Activated CD4-positive, alpha-beta memory T cell treated with anti-CD3 and anti-CD28 coated beads for 36 hours (primary cell): Measurements from ENCODE around the gene CPLX3. TPM values are rescaled to one million over a fixed set of nuclear protein-coding genes. Genes with fewer than 3 reads are reported as not detected.
A peak's percentile ranks its signal among the peaks of the same experiment; 100 is the strongest.

Experiments
- CTCF ChIA-PET: fragments of 350-600 bp; sonication (Branson Sonifier 250); formaldehyde crosslinking; loops from one replicate; lab custom pipeline; 2021; ENCODE audit warnings: antibody characterized with exemption, inconsistent platforms; lab: Charles Lee
- POLR2A ChIA-PET: fragments of 350-600 bp; sonication (Branson Sonifier 250); formaldehyde crosslinking; loops from one replicate; lab custom pipeline; 2021; ENCODE audit warnings: antibody characterized with exemption; lab: Charles Lee
- DNase-seq: peaks from one replicate; pipeline ENCODE4 v3.0.0-alpha.2; 2020
- H3K27ac Mint-ChIP-seq: one replicate; pipeline ENCODE4 v1.8.0; 2021; ENCODE audit warnings: mixed read lengths
- H3K27me3 Mint-ChIP-seq: one replicate; pipeline ENCODE4 v1.8.0; 2021; ENCODE audit warnings: mixed read lengths
- H3K36me3 Mint-ChIP-seq: one replicate; pipeline ENCODE4 v1.8.0; 2021; ENCODE audit warnings: mixed read lengths
- H3K4me1 Mint-ChIP-seq: one replicate; pipeline ENCODE4 v1.8.0; 2021; ENCODE audit warnings: low read depth, mixed read lengths
- H3K4me3 Mint-ChIP-seq: one replicate; pipeline ENCODE4 v1.8.0; 2021; ENCODE audit warnings: mild to moderate bottlenecking, mixed read lengths
- H3K9me3 Mint-ChIP-seq: one replicate; pipeline ENCODE4 v1.8.0; 2021; ENCODE audit warnings: mixed read lengths
- intact Hi-C: fragments of 100-400 bp; cut with micrococcal nuclease; formaldehyde crosslinking; loops from one replicate; pipeline ENCODE4 v1.15.1; 2023
- total RNA-seq, 2 experiments: library from RNA; stranded (reverse); gene quantifications; one replicate each; pipeline ENCODE4 v1.2.3, GENCODE V29; 2021

The CPLX3 gene
- total RNA-seq, 2 experiments from 2014 or later: not detected

DNA sequence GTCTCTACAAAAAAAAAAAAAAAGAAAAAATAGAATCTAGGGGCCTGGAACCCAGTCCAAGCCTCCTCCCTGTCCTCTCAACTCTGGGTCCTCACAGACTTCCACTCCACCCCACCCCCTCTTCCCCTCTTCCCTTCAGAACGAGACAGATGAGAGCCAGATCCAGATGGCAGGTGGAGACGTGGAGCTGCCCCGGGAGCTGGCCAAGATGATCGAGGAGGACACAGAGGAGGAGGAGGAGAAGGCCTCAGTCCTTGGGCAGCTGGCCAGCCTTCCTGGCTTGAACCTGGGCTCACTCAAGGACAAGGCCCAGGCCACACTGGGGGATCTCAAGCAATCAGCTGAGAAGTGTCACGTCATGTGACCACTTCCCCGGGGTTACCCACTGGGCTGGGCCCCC, 3.6 kb downstream of the CPLX3 start:
- intact Hi-C loops: no loop called here
- no peaks in the 10 kb centered on the region for H3K9me3 Mint-ChIP-seq
- H3K27me3 Mint-ChIP-seq: peaks cover 17% of the 10 kb centered on the region
- H3K27ac Mint-ChIP-seq: no peak overlapping the region
- DNase-seq: no peak
- ChIA-PET CTCF (interaction anchor here (1.1 to 6.1 kb wide), 5 partner anchors 12 to 196 kb away, joined by 3 to 44 read pairs (median 7); partner anchors contain the start of gene ULK3), POLR2A (interaction anchor here (0.5 kb wide), 1 partner anchor 21 kb away, joined by 3 read pairs; no protein-coding TSS in a partner anchor)
- H3K4me3 Mint-ChIP-seq: no peak overlapping the region
- H3K4me1 Mint-ChIP-seq: peaks cover 14% of the 10 kb centered on the region
- no peaks in the 10 kb centered on the region for H3K36me3 Mint-ChIP-seq

DNA sequence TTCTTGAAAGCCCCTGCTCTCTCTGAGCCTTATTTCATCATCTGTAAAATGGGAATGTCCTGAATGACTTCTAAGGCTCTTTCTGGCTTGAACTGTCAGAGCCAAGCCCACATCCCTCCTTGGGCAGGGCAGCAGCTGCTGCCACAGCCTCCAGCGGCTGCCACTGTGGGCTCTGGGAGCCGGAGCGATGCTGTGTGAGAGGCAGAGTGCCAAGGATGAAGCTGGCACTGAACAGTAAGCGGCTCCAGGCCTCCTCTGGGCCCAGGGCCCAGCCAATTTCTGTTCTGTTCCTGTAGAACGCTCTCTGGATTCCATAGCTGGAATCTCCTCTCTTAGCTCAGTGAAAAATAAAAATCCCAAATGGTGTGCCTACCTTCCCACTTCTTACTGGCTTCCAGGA, 4.4 kb downstream of the CPLX3 start:
- intact Hi-C loops: no loop called here
- POLR2A ChIA-PET: no interaction called here
- CTCF ChIA-PET: interaction anchor here (0.6 to 6.1 kb wide), 6 partner anchors 10 to 70 kb away, joined by 3 to 44 read pairs (median 3); no protein-coding TSS in a partner anchor
- H3K4me3 Mint-ChIP-seq: no peak overlapping the region
- no peak for DNase-seq
- no peak overlapping the region for H3K27ac Mint-ChIP-seq
- H3K36me3 Mint-ChIP-seq: peaks cover 2% of the 10 kb centered on the region
- peaks cover 17% of the 10 kb centered on the region for H3K27me3 Mint-ChIP-seq
- no peaks in the 10 kb centered on the region for H3K9me3 Mint-ChIP-seq
- peaks cover 14% of the 10 kb centered on the region for H3K4me1 Mint-ChIP-seq

DNA sequence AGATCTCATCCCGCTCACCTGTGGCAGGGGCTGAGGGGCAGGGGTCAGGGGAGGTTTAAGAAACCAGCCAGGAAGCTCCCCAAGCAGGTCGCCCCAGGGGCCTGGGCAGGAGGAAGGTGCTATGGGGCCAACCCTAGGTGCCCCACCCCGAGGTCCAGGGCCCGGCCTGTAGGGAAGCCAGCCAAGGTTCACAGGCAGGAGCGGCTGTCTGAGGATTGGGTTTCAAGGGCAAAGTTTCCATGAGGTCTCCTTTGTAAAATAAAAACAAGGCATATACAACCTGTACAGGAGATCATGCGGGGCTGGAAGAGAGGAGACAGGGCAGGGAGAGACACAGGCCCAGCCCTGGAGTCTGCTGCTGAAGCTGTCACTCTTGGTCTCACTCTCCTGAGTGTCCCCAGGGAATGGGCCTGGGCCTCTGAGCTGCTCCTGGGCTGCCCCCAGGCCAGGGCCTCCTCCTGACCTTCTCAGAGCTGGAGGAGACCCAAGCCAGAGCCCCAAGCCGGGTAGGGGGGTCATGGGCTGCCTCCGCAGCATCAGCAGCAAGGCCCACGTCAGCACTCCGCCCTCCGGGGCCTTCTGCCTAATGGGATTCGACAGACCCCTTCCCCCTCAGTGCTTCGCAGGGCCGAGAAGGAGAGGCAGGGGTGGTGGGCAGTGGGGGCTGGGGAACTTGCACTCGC, 5.5 kb downstream of the CPLX3 start:
- Mint-ChIP-seq H3K27me3 (peaks cover 13% of the 10 kb centered on the region), H3K27ac (no peak overlapping the region), H3K36me3 (peaks cover 2% of the 10 kb centered on the region), H3K9me3 (no peaks in the 10 kb centered on the region), H3K4me3 (no peak overlapping the region), H3K4me1 (peaks cover 13% of the 10 kb centered on the region)
- ChIA-PET CTCF (interaction anchor here (0.6 to 6.1 kb wide), 4 partner anchors 11 to 69 kb away, joined by 3 to 44 read pairs (median 6); no protein-coding TSS in a partner anchor), POLR2A (interaction anchor here (0.5 kb wide), 1 partner anchor 39 kb away, joined by 4 read pairs; no protein-coding TSS in a partner anchor)
- intact Hi-C loops: no loop called here
- DNase-seq: no peak

DNA sequence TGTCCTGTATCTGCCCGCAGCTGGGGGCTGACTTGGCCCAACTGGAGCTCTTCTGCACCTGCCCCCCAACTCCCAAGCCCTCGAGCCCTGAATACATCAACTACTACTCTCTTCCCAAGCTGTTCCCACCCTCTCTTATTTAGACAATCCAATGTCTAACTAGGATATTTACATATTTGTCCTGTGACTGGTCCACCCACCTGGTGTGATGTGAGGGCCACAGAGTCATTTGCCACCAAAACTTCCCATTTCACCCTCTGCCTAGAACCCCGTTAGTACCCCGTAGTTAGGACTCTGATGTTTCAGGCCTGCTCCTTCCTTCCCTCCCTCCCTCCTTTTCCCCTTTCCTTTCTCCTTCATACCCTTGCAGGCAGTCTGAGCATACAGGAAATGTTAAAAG, 6.4 kb downstream of the CPLX3 start:
- Mint-ChIP-seq H3K4me1 (peaks cover 11% of the 10 kb centered on the region), H3K36me3 (peaks cover 5% of the 10 kb centered on the region), H3K27me3 (peaks cover 6% of the 10 kb centered on the region), H3K27ac (no peak overlapping the region), H3K4me3 (no peak overlapping the region), H3K9me3 (no peaks in the 10 kb centered on the region)
- ChIA-PET POLR2A (no interaction called here), CTCF (interaction anchor here (1.0 to 6.1 kb wide), 5 partner anchors 33 to 69 kb away, joined by 3 to 44 read pairs (median 5); no protein-coding TSS in a partner anchor)
- DNase-seq: no peak
- intact Hi-C loops: no loop called here

DNA sequence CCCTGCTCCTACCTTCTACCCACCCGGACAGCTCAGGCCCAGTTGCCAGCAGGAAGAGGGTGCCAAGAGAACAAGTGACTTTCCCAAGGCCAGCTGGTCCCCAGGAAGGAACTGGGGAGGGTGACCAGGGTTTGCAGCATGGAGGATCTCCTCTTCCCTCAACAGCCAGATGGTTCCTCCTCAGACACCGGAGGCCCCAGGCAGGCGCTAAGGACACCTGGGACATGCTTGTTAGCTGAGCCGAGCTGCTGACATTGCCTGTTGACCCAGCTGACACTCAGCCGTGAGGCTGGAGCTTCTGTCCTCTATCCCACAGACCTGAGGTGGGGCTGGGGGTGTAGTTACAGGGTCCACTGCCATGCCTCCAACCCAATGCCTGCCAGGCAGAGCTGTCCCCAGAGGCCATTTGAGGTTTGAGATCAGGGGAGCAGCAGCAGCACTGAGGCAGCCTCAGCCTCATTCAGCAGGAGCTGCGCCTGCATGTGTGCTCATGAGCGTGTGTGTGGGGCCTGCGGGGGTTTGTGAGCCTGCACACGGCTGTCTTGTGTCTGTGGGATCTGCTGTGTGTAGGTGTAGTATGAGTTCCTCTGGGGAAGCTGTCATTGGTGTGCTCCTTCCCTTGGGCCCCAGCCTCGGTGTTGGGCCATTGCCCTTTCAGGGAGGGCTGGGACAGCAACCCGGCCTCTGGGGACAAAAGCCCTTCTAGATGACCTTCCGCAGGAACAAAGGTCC, 7.1 kb downstream of the CPLX3 start:
- H3K27ac Mint-ChIP-seq: no peak overlapping the region
- POLR2A ChIA-PET: no interaction called here

DNA sequence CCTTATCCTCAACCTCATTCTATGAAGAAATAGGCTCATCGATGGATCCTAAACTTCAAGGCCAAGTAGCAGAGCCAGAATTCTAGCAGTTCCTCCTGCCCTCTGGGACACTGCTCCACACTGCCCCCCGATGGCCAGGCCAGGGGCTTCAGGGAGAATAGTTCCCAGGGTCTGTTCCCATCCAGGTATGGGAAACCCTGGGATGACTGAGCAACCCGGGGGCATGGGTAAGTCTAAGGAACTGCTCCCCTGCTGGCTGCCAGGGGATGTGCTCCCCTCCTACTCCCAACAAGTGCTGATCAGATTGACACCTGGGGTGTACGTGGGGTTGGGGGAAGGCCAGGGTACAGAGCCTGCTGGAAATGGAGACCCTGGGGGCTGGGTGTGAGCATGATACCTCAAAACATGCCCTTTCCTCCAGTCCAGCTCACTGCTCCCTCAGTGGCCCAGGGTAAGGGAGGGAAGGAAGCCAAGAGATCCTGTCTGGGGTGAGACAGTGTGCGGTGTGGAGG, 8.9 kb downstream of the CPLX3 start:
- CTCF ChIA-PET: interaction anchor here (0.8 to 2.9 kb wide), 7 partner anchors 9 to 115 kb away, joined by 3 to 30 read pairs (median 4); partner anchors contain the start of gene CPLX3
- peak; percentile 70 for DNase-seq
- Mint-ChIP-seq H3K4me3 (no peak overlapping the region), H3K27ac (no peak overlapping the region), H3K4me1 (no peaks in the 10 kb centered on the region), H3K9me3 (no peaks in the 10 kb centered on the region), H3K36me3 (peaks cover 10% of the 10 kb centered on the region), H3K27me3 (no peaks in the 10 kb centered on the region)
- intact Hi-C loops: no loop called here
- POLR2A ChIA-PET: interaction anchor here (0.5 kb wide), 1 partner anchor 91 kb away, joined by 3 read pairs; no protein-coding TSS in a partner anchor

More for the DNA sequence above, 7.1 kb downstream of the CPLX3 start:
- CTCF ChIA-PET: interaction anchor here (1.0 to 6.1 kb wide), 7 partner anchors 26 to 68 kb away, joined by 3 to 44 read pairs (median 3); no protein-coding TSS in a partner anchor
- intact Hi-C loops: no loop called here
- Mint-ChIP-seq H3K27me3 (peaks cover under 1% of the 10 kb centered on the region), H3K4me1 (peaks cover 11% of the 10 kb centered on the region), H3K36me3 (peaks cover 5% of the 10 kb centered on the region), H3K4me3 (no peak overlapping the region), H3K9me3 (no peaks in the 10 kb centered on the region)
- no peak for DNase-seq

DNA sequence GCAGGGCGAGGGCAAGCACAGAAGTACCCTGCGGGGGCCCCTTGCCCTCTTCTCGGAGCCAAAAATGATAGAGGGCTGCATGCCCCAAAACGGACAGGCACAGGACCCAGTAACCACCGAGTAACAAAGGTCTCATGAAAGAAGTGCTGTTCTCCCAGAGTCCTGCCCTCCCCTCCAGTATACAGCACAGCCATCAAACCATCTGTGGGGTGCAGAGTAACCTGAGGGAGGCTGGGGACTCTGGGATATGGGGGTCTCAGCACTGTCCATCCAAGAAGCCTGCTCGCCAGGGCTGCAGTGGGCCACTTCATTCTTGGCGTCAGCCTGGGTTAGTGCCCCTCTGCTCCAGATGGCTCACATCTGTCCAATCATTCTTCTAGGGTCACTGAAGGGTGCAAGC, 10.4 kb downstream of the CPLX3 start:
- Mint-ChIP-seq H3K27ac (no peak overlapping the region), H3K27me3 (no peaks in the 10 kb centered on the region), H3K9me3 (no peaks in the 10 kb centered on the region), H3K4me3 (no peak overlapping the region), H3K36me3 (peaks cover 19% of the 10 kb centered on the region), H3K4me1 (peaks cover 10% of the 10 kb centered on the region)
- DNase-seq: no peak
- ChIA-PET CTCF (interaction anchor here (1.1 to 2.9 kb wide), 5 partner anchors 10 to 66 kb away, joined by 4 to 30 read pairs (median 11); partner anchors contain the start of gene CPLX3), POLR2A (no interaction called here)
- intact Hi-C loops: no loop called here

DNA sequence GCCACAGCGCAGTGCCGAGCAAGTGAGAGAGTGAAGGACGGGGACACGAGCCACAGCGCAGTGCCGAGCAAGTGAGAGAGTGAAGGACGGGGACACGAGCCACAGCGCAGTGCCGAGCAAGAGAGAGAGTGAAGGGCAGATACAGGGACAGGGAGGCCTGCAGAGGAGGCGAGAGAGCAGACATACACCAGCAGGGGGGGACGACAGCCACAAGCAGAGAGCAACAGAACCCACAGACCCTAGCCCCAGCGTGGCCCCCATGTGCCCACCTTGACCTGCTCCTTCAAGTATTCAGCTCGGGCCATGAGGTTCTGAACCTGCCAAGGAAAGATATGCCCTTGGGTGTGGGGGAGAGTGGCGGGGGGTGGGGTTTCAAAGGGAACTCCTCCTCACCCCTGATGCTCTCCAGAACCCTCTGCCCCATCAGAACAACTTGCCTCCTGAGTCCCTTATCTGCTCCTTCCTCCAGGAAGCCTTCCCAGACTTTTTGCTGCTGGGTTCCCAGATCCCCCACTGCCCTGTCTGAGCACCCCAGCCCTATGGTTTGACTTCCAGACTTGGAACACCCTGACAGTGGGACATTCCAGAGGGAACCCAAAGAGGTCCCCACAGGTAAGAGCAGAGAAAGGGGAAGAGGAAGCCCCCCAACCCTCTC, 11.2 kb downstream of the CPLX3 start:
- CTCF ChIA-PET: interaction anchor here (2.2 to 2.9 kb wide), 4 partner anchors 11 to 67 kb away, joined by 7 to 30 read pairs (median 13); partner anchors contain the start of gene CPLX3
- no peak for DNase-seq
- Mint-ChIP-seq H3K4me1 (peaks cover 17% of the 10 kb centered on the region), H3K36me3 (peaks cover 21% of the 10 kb centered on the region), H3K4me3 (no peak overlapping the region), H3K27ac (no peak overlapping the region), H3K27me3 (no peaks in the 10 kb centered on the region), H3K9me3 (no peaks in the 10 kb centered on the region)
- POLR2A ChIA-PET: no interaction called here
- intact Hi-C loops: no loop called here

DNA sequence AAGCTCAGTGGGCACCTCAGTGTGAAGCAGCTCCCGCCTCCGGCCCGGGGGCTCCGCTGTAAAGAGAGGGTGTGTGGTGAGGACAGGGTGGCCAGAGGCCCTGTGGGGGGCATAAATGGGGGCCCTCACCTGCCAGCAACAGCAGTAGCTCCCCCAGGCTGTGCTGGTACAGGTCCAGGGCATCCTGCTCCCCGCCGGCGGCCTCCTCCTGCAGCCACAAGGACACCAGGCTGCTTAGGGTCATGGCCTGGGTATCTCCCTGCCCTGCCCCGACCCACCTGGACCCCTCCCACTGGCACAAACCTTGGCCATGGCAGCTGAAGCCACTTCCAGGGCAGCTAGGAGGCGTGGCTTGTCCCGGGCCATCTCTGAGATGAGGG, 11.7 kb downstream of the CPLX3 start:
- CTCF ChIA-PET: interaction anchor here (2.2 to 2.9 kb wide), 2 partner anchors 39 to 64 kb away, joined by 7 to 15 read pairs; no protein-coding TSS in a partner anchor
- intact Hi-C loops: no loop called here
- H3K36me3 Mint-ChIP-seq: peaks cover 21% of the 10 kb centered on the region
- H3K4me1 Mint-ChIP-seq: peaks cover 18% of the 10 kb centered on the region
- H3K27me3 Mint-ChIP-seq: no peaks in the 10 kb centered on the region
- H3K9me3 Mint-ChIP-seq: no peaks in the 10 kb centered on the region
- H3K27ac Mint-ChIP-seq: no peak overlapping the region
- POLR2A ChIA-PET: no interaction called here
- DNase-seq: no peak
- H3K4me3 Mint-ChIP-seq: no peak overlapping the region

DNA sequence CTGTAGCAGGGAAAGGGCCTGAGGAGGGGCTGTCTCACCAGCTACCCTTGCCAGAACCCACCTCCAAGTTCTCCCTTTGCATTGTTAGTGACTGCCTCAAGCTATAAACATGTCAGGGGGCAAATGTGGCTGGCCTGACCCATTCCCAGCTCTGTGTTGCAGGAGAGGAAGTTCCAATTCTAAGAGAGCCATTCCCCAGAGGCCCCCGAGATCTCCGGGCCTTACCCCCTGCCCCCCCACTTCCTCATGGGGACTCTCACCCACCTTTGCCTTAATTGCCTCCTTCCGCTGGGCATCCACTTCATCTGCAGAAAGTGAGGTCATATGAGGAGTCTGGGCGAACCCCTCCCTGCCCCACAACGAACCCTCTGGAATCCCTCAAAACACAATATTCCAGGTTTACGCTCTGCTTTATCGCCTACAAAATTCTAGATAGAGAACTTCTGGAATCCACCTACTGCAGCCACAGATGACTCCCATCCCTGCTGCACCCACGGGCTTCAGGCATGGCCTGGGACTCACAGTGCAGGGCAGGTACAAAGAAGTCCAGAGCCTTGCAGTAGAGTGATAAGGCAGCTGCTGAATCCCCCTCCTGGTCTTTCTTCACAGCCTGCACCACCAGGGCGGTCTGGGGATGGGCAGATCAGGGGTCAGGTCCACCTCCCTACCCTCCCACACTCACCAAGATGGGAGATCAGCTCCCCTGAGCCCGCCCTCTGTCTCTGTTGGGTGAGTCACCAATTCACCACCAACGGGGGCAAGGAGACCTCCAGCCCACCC, 12.5 kb downstream of the CPLX3 start:
- H3K4me3 Mint-ChIP-seq: no peak overlapping the region
- H3K27me3 Mint-ChIP-seq: no peaks in the 10 kb centered on the region
- ChIA-PET POLR2A (no interaction called here), CTCF (interaction anchor here (2.2 kb wide), 1 partner anchor 39 kb away, joined by 7 read pairs; no protein-coding TSS in a partner anchor)
- intact Hi-C loops: no loop called here
- H3K9me3 Mint-ChIP-seq: no peaks in the 10 kb centered on the region
- peaks cover 22% of the 10 kb centered on the region for H3K4me1 Mint-ChIP-seq
- no peak for DNase-seq
- H3K36me3 Mint-ChIP-seq: peaks cover 21% of the 10 kb centered on the region
- no peak overlapping the region for H3K27ac Mint-ChIP-seq
